Stimulated activated CD8-positive, alpha-beta memory T cell treated with anti-CD3 and anti-CD28 coated beads, Interleukin-4, amount 100 ng/mL, for 1 hour (primary cell): ENCODE measurements around the gene OR5D18.
"Not testable (repeated sequence)": the region's sequence is repeated elsewhere in the genome, so short reads cannot be mapped to it uniquely, and the experiment has no call there.

Experiments
- DNase-seq, 2 donors: peaks; one replicate each; pipeline ENCODE4 v3.0.0-alpha.2; 2020; ENCODE audit warnings: low read depth in 2 of 2, low spot score in 1 of 2

The OR5D18 gene

DNA sequence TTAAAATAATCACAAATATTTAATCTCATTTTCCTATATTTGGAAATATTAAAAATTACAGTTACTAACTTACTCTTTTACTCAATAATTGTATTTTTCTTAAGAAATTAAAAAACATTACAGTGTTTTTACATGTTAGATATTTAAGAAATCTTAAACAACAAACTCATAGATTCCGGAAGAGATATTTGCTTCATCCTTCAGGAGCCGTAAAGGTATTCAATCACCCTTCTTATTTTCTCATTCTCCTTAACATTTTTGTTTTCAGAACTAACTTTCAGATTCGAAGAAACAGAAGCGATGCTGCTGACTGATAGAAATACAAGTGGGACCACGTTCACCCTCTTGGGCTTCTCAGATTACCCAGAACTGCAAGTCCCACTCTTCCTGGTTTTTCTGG lies at the start of gene OR5D18:
OR5D18 (plus strand) TSS at position 301 of the 400 bp plus-strand sequence; CDS start at position 301, 0 bp downstream.
- DNase-seq: no peak

DNA sequence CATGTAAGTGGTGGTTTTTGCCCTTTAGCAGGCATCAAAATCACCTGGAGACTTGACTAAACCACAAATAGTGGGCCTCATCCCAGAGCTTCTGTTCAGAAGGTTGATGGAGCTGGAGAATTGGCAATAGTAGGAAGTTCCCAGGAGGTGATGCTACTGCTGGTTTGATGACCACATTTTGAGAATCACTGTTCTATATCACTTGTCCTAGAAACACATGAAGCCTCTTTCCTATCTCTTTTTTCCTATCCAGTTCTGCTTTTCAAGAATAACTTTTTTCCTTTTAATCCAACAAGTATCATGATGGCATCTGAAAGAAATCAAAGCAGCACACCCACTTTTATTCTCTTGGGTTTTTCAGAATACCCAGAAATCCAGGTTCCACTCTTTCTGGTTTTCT lies 46.3 kb upstream of the OR5D18 start, which contains the start of gene OR5D13:
OR5D13 (plus strand) TSS at position 301 of the 400 bp plus-strand sequence; CDS start at position 301, 0 bp downstream.
- DNase-seq: no peak

DNA sequence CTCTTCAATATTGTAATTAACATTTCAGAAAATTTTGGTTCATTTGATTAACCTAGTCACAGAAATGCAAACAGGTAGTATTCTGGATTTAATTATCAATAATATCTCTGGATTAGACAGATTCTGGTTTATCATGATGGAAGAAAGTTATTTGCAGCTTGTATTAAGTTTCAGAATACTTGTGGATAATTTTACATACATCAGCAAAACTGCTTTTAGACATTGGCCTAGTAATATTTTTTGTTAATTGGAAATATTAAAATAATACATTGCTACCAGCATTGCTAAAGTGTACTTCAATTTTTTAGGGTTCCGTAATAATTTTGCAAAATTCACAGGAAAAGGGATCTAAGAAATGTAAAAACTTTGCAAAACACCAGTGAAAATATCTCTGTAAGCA lies 27.8 kb upstream of the OR5D18 start:
- DNase-seq: no peak

DNA sequence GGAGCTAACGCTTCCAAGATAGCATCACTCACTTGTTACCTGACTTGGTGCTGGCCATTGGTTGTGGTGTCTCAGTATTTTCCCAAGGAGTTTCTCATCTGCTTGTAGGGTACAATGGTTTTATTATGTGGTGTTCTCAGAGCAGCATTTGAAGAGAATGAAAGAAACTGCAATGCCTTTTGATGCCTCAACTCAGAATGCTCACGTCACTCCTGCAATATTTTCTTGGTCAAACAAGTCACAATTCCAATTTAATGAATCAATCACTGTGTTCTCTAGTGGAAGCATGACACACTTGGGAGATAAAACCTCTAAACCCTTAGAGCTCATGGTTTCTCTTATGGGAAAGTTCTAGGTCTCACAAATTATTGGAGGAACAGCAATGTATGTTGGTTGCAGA lies 26.1 kb upstream of the OR5D18 start:
- no peak for DNase-seq

- DNase-seq: no peak
Measured at GRCh38 chr11:55795256-55795655, 24.2 kb upstream of the OR5D18 start, which contains the start of gene OR5D14. OR5D14 (plus strand) TSS chr11:55795556; CDS start chr11:55795556, 0 bp downstream.

- no peak for DNase-seq
Measured at GRCh38 chr11:55806248-55806647, 13.2 kb upstream of the OR5D18 start.

DNA sequence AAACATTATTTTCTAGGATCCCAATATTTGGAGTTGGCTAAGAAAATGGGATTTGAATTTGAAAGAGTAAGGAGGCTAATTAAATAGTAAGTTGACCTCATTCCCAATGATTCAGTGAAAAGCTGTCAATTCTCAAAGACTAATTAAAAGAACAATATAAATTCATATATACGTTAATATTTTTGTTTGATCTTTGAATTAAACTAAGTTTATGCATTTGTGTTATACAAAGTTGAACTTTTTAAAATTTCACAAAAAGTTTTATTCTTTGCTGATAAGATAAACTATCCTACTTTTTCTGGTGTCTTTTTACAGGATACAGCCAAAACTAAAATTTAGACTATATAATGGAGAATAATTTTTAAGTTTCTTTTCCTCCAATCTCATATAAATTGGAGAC lies 8.4 kb upstream of the OR5D18 start, which contains the start of gene OR5L1:
OR5L1 (plus strand) TSS at position 301 of the 400 bp plus-strand sequence. CDS start 100 bp downstream, outside the sequence.
- DNase-seq: no peak

DNA sequence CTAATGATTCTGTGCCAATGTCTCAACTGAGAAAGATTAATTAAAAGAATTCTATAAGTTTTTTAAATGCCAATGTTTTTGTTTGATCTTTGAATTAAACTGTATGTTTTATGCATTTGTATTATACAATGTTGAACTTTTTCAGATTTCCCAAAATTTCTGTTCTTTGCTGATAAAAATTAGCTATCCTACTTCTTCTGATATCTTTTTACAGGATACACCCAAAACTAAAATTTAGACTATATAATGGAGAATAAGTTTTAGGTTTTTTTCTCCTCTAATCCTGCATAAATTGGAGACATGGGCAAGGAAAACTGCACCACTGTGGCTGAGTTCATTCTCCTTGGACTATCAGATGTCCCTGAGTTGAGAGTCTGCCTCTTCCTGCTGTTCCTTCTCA lies 7.5 kb downstream of the OR5D18 start, which contains the start of gene OR5L2:
OR5L2 (plus strand) TSS at position 301 of the 400 bp plus-strand sequence; CDS start at position 301, 0 bp downstream.
- DNase-seq: no peak

- DNase-seq: no peak
Measured at GRCh38 chr11:55838452-55838851, 19.0 kb downstream of the OR5D18 start, which contains the start of gene OR5D16. OR5D16 (plus strand) TSS chr11:55838752; CDS start chr11:55838752, 0 bp downstream.

- no peak for DNase-seq
Measured at GRCh38 chr11:55847453-55847852, 28.0 kb downstream of the OR5D18 start.

DNA sequence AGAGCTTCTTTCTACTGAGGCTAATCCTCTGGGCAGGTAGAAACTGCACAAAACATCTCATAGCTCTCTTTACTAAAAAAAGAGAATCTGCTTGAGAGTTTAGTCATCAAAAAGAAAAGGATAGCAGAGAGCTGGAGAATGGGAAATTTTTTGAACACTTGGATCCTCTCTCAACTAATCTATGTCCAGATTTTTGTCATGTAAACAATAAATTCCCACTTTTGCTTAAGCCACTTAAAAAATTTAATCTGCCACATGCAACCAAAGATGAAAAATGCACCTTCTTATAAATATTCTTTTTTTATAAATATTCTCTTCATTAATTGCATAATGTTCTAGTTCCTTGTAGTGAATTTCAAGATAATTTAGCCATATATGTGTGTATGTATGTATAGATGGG lies 29.6 kb downstream of the OR5D18 start:
- no peak for DNase-seq

GRCh38 chr11:55852141-55852540 lies 32.7 kb downstream of the OR5D18 start:
- no peak for DNase-seq

- DNase-seq: no peak
Measured at GRCh38 chr11:55854704-55855103, 35.3 kb downstream of the OR5D18 start.

GRCh38 chr11:55867354-55867753 lies 47.9 kb downstream of the OR5D18 start:
- DNase-seq: not testable (repeated sequence)
